Hippocampal formation (tissue), 2 donors: Measurements from ENCODE around the gene FCN3.

Source experiments
- DNase-seq, 2 donors: peaks; one replicate each; lab custom pipeline; 2025; lab: John Stamatoyannopoulos, UW

FCN3 gene

GRCh38 chr1:27380224-27380623 is 5.6 kb upstream of the FCN3 start:
- DNase-seq, result no peak

- no peak for DNase-seq
Observed at GRCh38 chr1:27379564-27380122, 5.0 kb upstream of the FCN3 start.

- DNase-seq, result no peak
Observed at GRCh38 chr1:27377760-27378495, 3.3 kb upstream of the FCN3 start.

- no peak for DNase-seq
Observed at GRCh38 chr1:27372808-27373690, 1.6 kb downstream of the FCN3 start.

GRCh38 chr1:27372022-27372807 is 2.4 kb downstream of the FCN3 start:
- no peak for DNase-seq

GRCh38 chr1:27368869-27369582 is 5.6 kb downstream of the FCN3 start:
- no peak for DNase-seq

- no peak for DNase-seq
Observed at GRCh38 chr1:27367160-27367650, 7.4 kb downstream of the FCN3 start.

GRCh38 chr1:27366411-27367159 is 8.0 kb downstream of the FCN3 start, which contains the start of gene MAP3K6:
Gene MAP3K6, minus strand, starts transcription at chr1:27366961. Its CDS starts 364 bp downstream, at chr1:27366597.
- DNase-seq, result peak; percentile 16 to 30

- DNase-seq, result peak in 1 of 2 donors; percentile 43
Observed at GRCh38 chr1:27366113-27366410, 8.6 kb downstream of the FCN3 start.

GRCh38 chr1:27365372-27366112 is 9.1 kb downstream of the FCN3 start:
- peak; percentile 61 to 77 for DNase-seq

GRCh38 chr1:27364696-27365371 is 9.8 kb downstream of the FCN3 start:
- DNase-seq, result no peak

GRCh38 chr1:27363766-27364695 is 10.6 kb downstream of the FCN3 start:
- DNase-seq, result no peak

- DNase-seq, result no peak
Observed at GRCh38 chr1:27361553-27361952, 13.1 kb downstream of the FCN3 start.

GRCh38 chr1:27361044-27361402 is 13.6 kb downstream of the FCN3 start:
- DNase-seq, result no peak

GRCh38 chr1:27360159-27361043 is 14.2 kb downstream of the FCN3 start:
- no peak for DNase-seq

- no peak for DNase-seq
Observed at GRCh38 chr1:27359822-27360158, 14.8 kb downstream of the FCN3 start.

GRCh38 chr1:27358928-27359313 is 15.7 kb downstream of the FCN3 start:
- DNase-seq, result no peak
